Activated CD4-positive, alpha-beta memory T cell treated with anti-CD3 and anti-CD28 coated beads for 36 hours (primary cell): ENCODE data around the gene SDHAF3. TPM values are rescaled to one million over a fixed set of nuclear protein-coding genes. Genes with fewer than 3 reads are reported as not detected.
A peak's percentile ranks its signal among the peaks of the same experiment; 100 is the strongest.
"Not testable (repeated sequence)": the region's sequence is repeated elsewhere in the genome, so short reads cannot be mapped to it uniquely, and the experiment has no call there.

Experiments
- CTCF ChIA-PET: fragments of 350-600 bp; sonication (Branson Sonifier 250); formaldehyde crosslinking; loops from one replicate; lab custom pipeline; 2021; ENCODE audit warnings: antibody characterized with exemption, inconsistent platforms; lab: Charles Lee
- POLR2A ChIA-PET: fragments of 350-600 bp; sonication (Branson Sonifier 250); formaldehyde crosslinking; loops from one replicate; lab custom pipeline; 2021; ENCODE audit warnings: antibody characterized with exemption; lab: Charles Lee
- DNase-seq: peaks from one replicate; pipeline ENCODE4 v3.0.0-alpha.2; 2020
- H3K27ac Mint-ChIP-seq: one replicate; pipeline ENCODE4 v1.8.0; 2021; ENCODE audit warnings: mixed read lengths
- H3K27me3 Mint-ChIP-seq: one replicate; pipeline ENCODE4 v1.8.0; 2021; ENCODE audit warnings: mixed read lengths
- H3K36me3 Mint-ChIP-seq: one replicate; pipeline ENCODE4 v1.8.0; 2021; ENCODE audit warnings: mixed read lengths
- H3K4me1 Mint-ChIP-seq: one replicate; pipeline ENCODE4 v1.8.0; 2021; ENCODE audit warnings: low read depth, mixed read lengths
- H3K4me3 Mint-ChIP-seq: one replicate; pipeline ENCODE4 v1.8.0; 2021; ENCODE audit warnings: mild to moderate bottlenecking, mixed read lengths
- H3K9me3 Mint-ChIP-seq: one replicate; pipeline ENCODE4 v1.8.0; 2021; ENCODE audit warnings: mixed read lengths
- intact Hi-C: fragments of 100-400 bp; cut with micrococcal nuclease; formaldehyde crosslinking; loops from one replicate; pipeline ENCODE4 v1.15.1; 2023
- total RNA-seq, 2 experiments: library from RNA; stranded (reverse); gene quantifications; one replicate each; pipeline ENCODE4 v1.2.3, GENCODE V29; 2021

SDHAF3 gene
- total RNA-seq, 2 experiments from 2014 or later: 21.8 to 24.5 TPM

- intact Hi-C loops: no loop called here
- Mint-ChIP-seq H3K4me3 (no peak overlapping the region), H3K36me3 (peaks cover 6% of the 10 kb centered on the region), H3K27me3 (no peaks in the 10 kb centered on the region), H3K9me3 (peaks cover under 1% of the 10 kb centered on the region), H3K27ac (no peak overlapping the region), H3K4me1 (peaks cover 6% of the 10 kb centered on the region)
- ChIA-PET POLR2A (interaction anchor here (0.6 kb wide), 1 partner anchor 845 kb away, joined by 3 read pairs; no protein-coding TSS in a partner anchor), CTCF (no interaction called here)
- DNase-seq: no peak
These were observed 13.1 kb downstream of the SDHAF3 start for GRCh38 chr7:97130417-97131139.

- POLR2A ChIA-PET: no interaction called here
These were observed 15.7 kb downstream of the SDHAF3 start for GRCh38 chr7:97133159-97133558.

GRCh38 chr7:97138830-97139229 is 21.3 kb downstream of the SDHAF3 start:
- POLR2A ChIA-PET: no interaction called here
- H3K27ac Mint-ChIP-seq: no peak overlapping the region
- H3K4me3 Mint-ChIP-seq: no peak overlapping the region
- DNase-seq: no peak
- intact Hi-C loops: no loop called here
- peaks cover 46% of the 10 kb centered on the region for H3K36me3 Mint-ChIP-seq
- no peaks in the 10 kb centered on the region for H3K4me1 Mint-ChIP-seq
- H3K27me3 Mint-ChIP-seq: no peaks in the 10 kb centered on the region
- CTCF ChIA-PET: no interaction called here
- H3K9me3 Mint-ChIP-seq: peaks cover 32% of the 10 kb centered on the region

More at GRCh38 chr7:97133159-97133558, 15.7 kb downstream of the SDHAF3 start:
- peaks cover 3% of the 10 kb centered on the region for H3K4me1 Mint-ChIP-seq
- no peak overlapping the region for H3K4me3 Mint-ChIP-seq
- intact Hi-C loops: no loop called here
- H3K27me3 Mint-ChIP-seq: no peaks in the 10 kb centered on the region
- H3K9me3 Mint-ChIP-seq: no peaks in the 10 kb centered on the region
- H3K27ac Mint-ChIP-seq: no peak overlapping the region
- CTCF ChIA-PET: no interaction called here
- peaks cover 9% of the 10 kb centered on the region for H3K36me3 Mint-ChIP-seq
- no peak for DNase-seq

GRCh38 chr7:97145068-97145467 is 27.6 kb downstream of the SDHAF3 start:
- no peak for DNase-seq
- H3K4me3 Mint-ChIP-seq: no peak overlapping the region
- intact Hi-C loops: loop anchor here (1.0 kb wide), 1 partner anchor 34 kb away; no protein-coding TSS in a partner anchor
- H3K27ac Mint-ChIP-seq: no peak overlapping the region
- CTCF ChIA-PET: interaction anchor here (0.9 kb wide), 1 partner anchor 34 kb away, joined by 5 read pairs; no protein-coding TSS in a partner anchor
- no peaks in the 10 kb centered on the region for H3K27me3 Mint-ChIP-seq
- peaks cover 28% of the 10 kb centered on the region for H3K36me3 Mint-ChIP-seq
- H3K9me3 Mint-ChIP-seq: peaks cover 16% of the 10 kb centered on the region
- no peaks in the 10 kb centered on the region for H3K4me1 Mint-ChIP-seq
- POLR2A ChIA-PET: interaction anchor here (1.4 kb wide), 1 partner anchor 27 kb away, joined by 3 read pairs; the partner anchor contains the start of gene SDHAF3

GRCh38 chr7:97149843-97150242 is 32.3 kb downstream of the SDHAF3 start:
- Mint-ChIP-seq H3K27ac (no peak overlapping the region), H3K9me3 (no peaks in the 10 kb centered on the region), H3K4me3 (no peak overlapping the region), H3K27me3 (no peaks in the 10 kb centered on the region), H3K36me3 (peaks cover 22% of the 10 kb centered on the region), H3K4me1 (no peaks in the 10 kb centered on the region)
- ChIA-PET POLR2A (no interaction called here), CTCF (no interaction called here)
- no peak for DNase-seq
- intact Hi-C loops: no loop called here

GRCh38 chr7:97155897-97156418 is 38.5 kb downstream of the SDHAF3 start:
- DNase-seq: no peak
- CTCF ChIA-PET: no interaction called here
- Mint-ChIP-seq H3K4me3 (no peak overlapping the region), H3K36me3 (peaks cover 36% of the 10 kb centered on the region), H3K27me3 (no peaks in the 10 kb centered on the region), H3K4me1 (no peaks in the 10 kb centered on the region), H3K27ac (no peak overlapping the region), H3K9me3 (peaks cover 13% of the 10 kb centered on the region)
- POLR2A ChIA-PET: no interaction called here
- intact Hi-C loops: no loop called here

GRCh38 chr7:97159984-97160383 is 42.5 kb downstream of the SDHAF3 start:
- CTCF ChIA-PET, H3K27ac Mint-ChIP-seq, POLR2A ChIA-PET, H3K27me3 Mint-ChIP-seq, H3K4me3 Mint-ChIP-seq, H3K4me1 Mint-ChIP-seq, intact Hi-C loops, DNase-seq: not testable (repeated sequence)
- peaks cover 15% of the 10 kb centered on the region for H3K9me3 Mint-ChIP-seq
- H3K36me3 Mint-ChIP-seq: peaks cover 46% of the 10 kb centered on the region

- peaks cover 21% of the 10 kb centered on the region for H3K9me3 Mint-ChIP-seq
- H3K4me3 Mint-ChIP-seq, H3K27ac Mint-ChIP-seq, CTCF ChIA-PET, POLR2A ChIA-PET, H3K27me3 Mint-ChIP-seq, DNase-seq, H3K4me1 Mint-ChIP-seq, intact Hi-C loops: not testable (repeated sequence)
- peaks cover 55% of the 10 kb centered on the region for H3K36me3 Mint-ChIP-seq
These were observed 44.1 kb downstream of the SDHAF3 start for GRCh38 chr7:97161609-97162008.

- ChIA-PET POLR2A (no interaction called here), CTCF (no interaction called here)
- H3K4me3 Mint-ChIP-seq: no peak overlapping the region
- DNase-seq: no peak
- intact Hi-C loops: no loop called here
- peaks cover 26% of the 10 kb centered on the region for H3K4me1 Mint-ChIP-seq
- peaks cover 17% of the 10 kb centered on the region for H3K9me3 Mint-ChIP-seq
- peaks cover 45% of the 10 kb centered on the region for H3K36me3 Mint-ChIP-seq
- H3K27ac Mint-ChIP-seq: no peak overlapping the region
- no peaks in the 10 kb centered on the region for H3K27me3 Mint-ChIP-seq
These were observed 48.8 kb downstream of the SDHAF3 start for GRCh38 chr7:97166308-97166707.

- Mint-ChIP-seq H3K4me1 (peaks cover 26% of the 10 kb centered on the region), H3K27ac (peak overlapping the region; percentile 2), H3K27me3 (no peaks in the 10 kb centered on the region), H3K4me3 (no peak overlapping the region), H3K36me3 (peaks cover 39% of the 10 kb centered on the region), H3K9me3 (peaks cover 17% of the 10 kb centered on the region)
- intact Hi-C loops: loop anchor here (1.0 kb wide), 1 partner anchor 50 kb away; the partner anchor contains the start of gene SDHAF3
- DNase-seq: no peak
- POLR2A ChIA-PET: no interaction called here
- CTCF ChIA-PET: interaction anchor here (0.9 kb wide), 1 partner anchor 12 kb away, joined by 3 read pairs; no protein-coding TSS in a partner anchor
These were observed 49.7 kb downstream of the SDHAF3 start for GRCh38 chr7:97167176-97167575.

GRCh38 chr7:97167749-97168148 is 50.3 kb downstream of the SDHAF3 start:
- intact Hi-C loops: loop anchor here (1.0 kb wide), 1 partner anchor 50 kb away; the partner anchor contains the start of gene SDHAF3
- H3K36me3 Mint-ChIP-seq: peaks cover 37% of the 10 kb centered on the region
- H3K9me3 Mint-ChIP-seq: peaks cover 17% of the 10 kb centered on the region
- no peak for DNase-seq
- H3K4me1 Mint-ChIP-seq: peaks cover 23% of the 10 kb centered on the region
- H3K27ac Mint-ChIP-seq: no peak overlapping the region
- no peak overlapping the region for H3K4me3 Mint-ChIP-seq
- POLR2A ChIA-PET: no interaction called here
- CTCF ChIA-PET: interaction anchor here (0.9 kb wide), 1 partner anchor 11 kb away, joined by 3 read pairs; no protein-coding TSS in a partner anchor
- no peaks in the 10 kb centered on the region for H3K27me3 Mint-ChIP-seq

GRCh38 chr7:97174303-97174702 is 56.8 kb downstream of the SDHAF3 start:
- ChIA-PET CTCF (no interaction called here), POLR2A (no interaction called here)
- Mint-ChIP-seq H3K4me3 (no peak overlapping the region), H3K36me3 (peaks cover 1% of the 10 kb centered on the region), H3K27ac (no peak overlapping the region), H3K4me1 (peaks cover 4% of the 10 kb centered on the region), H3K9me3 (no peaks in the 10 kb centered on the region), H3K27me3 (no peaks in the 10 kb centered on the region)
- DNase-seq: no peak
- intact Hi-C loops: no loop called here
